NK-92 treated with Interleukin-12 subunit alpha and Interleukin-12 subunit beta, amount 100 ng/mL, for 24 hours (cell line): ENCODE results near the gene NLRX1.
"Not testable (repeated sequence)": the region's sequence is repeated elsewhere in the genome, so short reads cannot be mapped to it uniquely, and the experiment has no call there.

ENCODE experiments used
- DNase-seq: peaks from one replicate; lab custom pipeline; 2025; lab: John Stamatoyannopoulos, UW

The NLRX1 gene

DNA sequence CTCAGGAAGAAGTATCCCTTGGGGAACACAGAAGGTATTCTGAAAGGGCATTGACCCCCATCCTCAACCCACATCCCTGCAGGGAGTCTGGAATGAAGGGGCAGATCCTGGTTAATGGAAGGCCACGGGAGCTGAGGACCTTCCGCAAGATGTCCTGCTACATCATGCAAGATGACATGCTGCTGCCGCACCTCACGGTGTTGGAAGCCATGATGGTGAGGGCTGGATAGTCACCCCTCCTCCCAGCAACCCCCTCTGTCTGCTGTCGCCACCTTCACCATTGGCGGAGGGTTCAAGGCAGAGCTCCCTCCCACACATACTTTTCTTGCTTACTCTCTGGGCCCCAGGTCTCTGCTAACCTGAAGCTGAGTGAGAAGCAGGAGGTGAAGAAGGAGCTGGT is 14.3 kb upstream of the NLRX1 start:
- DNase-seq: no peak

DNA sequence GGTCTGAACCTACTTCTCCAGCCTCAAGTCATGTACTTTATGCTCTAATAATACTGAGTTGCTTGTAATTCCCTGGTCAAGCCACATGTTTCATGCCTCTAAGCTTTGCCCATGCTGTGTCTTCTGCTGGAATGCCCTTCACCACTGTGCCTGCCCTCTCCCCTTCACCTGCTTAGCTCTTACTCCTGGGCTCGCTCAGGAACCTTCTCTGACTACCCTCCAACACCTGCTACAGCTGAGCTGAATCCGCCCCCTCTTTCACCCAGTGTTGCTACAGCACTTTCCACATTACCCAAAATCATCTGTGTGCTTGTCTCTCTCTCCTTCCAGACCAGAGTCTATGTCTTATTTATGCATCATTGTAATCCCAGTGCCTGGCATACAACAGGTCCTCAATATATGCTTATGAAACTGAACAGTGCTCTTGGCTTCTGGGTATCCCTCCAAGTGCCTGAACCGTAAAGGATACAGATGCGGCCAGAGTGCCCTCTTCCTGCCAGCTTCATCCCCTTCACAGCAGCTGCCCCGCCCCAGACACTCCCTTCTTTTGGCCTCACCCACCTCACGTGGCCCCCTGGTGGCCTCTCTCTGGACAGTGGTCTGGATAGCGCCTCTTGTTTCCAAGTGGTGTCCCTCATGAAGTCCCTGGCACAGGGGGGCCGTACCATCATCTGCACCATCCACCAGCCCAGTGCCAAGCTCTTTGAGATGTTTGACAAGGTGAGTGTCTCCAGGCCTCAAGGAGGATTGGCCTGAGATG is 12.6 kb upstream of the NLRX1 start:
- DNase-seq: no peak

DNA sequence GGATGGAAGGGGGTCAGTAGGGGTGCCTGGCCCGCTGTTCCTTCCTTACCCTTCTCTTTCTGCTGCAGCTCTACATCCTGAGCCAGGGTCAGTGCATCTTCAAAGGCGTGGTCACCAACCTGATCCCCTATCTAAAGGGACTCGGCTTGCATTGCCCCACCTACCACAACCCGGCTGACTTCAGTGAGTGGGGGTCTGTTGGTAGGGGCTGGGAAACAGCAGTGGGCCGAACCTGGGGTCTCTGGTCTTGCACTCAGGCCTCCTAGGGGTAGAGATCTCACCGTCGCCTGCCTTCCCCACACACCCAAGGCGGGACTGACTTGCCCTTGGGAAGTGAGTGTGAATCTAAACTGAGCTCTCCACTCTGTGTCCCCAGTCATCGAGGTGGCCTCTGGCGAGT is 12.0 kb upstream of the NLRX1 start:
- no peak for DNase-seq

DNA sequence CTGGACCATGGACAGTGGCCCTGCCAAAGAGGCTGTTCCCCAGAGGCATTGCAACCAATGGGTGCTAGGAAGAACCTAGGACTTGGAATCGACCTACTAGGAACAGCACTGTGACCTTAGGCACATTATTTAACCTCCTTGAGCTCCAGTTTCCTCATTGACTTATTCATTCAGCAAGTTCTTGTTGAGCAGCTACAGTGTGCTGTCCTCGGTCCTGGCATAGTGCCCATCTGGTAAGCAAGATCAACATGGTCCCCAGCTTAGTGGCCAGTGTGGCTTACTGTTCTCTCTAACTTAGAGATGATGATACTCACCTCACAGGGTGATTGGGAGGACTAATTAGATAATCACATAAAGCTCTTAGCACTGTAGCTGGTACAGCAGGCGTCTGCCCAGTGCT is 11.5 kb upstream of the NLRX1 start:
- no peak for DNase-seq

DNA sequence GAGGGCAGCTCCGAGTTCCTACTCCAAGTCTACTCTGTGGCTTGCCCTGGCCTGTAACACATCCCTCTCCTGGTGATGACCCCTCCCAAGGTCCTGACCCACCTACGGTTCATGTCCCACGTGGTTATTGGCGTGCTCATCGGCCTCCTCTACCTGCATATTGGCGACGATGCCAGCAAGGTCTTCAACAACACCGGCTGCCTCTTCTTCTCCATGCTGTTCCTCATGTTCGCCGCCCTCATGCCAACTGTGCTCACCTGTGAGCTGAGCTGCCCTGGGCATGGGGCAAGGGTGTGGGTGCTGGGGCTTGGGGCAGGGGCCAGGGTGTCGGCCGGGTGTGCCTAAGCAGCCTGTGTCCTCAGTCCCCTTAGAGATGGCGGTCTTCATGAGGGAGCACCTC is 10.1 kb upstream of the NLRX1 start:
- no peak for DNase-seq

DNA sequence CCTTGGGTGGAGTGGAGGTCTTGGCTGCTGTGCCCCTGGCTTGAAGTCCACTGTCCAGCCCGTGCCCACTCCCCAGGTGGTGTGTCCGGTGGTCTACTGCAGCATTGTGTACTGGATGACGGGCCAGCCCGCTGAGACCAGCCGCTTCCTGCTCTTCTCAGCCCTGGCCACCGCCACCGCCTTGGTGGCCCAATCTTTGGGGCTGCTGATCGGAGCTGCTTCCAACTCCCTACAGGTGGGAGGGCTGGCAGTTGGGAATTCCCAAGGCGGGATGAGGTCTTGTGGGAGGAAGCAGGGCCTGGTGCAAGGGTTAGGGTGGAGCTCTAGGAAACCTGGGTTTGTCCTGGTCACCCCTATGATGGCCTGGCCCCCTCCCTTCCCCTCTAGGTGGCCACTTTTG is 8.4 kb upstream of the NLRX1 start:
- DNase-seq: no peak

DNA sequence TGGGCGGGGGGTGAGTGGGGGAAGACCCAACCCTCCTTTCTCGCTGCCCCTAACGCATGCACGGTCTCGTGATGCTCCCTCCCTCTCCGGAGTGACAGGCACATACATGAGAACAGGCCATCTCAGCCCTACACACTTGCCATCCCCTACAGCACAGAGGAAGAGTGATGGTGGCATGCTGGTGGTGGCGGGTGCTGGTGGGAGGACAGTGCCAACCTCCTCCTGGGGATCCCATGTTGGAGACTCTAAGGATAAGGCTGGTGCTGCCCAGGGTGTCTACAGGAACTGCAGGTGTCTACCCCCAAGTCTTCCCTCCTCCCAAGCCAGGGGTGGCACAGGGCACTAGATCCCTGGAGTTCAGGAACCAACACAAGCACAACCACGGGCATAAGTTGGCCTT is 6.7 kb upstream of the NLRX1 start:
- DNase-seq: no peak

DNA sequence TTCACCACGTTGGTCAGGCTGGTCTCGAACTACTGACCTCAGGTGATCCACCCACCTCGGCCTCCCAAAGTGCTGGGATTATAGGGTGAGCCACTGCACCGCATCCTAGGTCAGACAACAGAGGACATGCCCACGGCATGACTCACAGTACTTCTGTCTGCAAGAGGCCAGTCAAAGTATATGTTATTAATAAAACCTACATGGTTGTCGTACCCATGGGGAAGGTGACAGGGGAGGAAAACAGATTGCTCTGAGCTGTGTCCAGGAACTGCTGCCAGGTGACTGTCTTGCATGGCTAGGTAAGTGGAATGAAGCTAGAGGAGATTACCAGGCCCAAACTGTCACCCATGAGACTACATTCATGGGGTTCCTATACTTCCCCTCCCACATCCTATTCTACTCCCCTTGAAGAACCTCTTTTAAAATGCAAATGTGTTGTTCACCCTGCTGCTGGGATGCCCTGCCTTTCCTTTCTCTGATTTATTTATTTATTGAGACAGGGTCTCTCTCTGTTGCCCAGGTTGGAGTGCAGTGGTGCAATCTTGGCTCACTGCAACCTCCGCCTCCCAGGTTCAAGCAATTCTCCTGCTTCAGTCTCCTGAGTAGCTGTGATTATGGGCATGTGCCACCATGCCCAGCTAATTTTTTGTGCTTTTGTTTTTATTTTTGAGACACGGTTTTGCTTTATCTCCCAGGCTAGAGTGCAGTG is 2.0 kb upstream of the NLRX1 start:
- DNase-seq: no peak

DNA sequence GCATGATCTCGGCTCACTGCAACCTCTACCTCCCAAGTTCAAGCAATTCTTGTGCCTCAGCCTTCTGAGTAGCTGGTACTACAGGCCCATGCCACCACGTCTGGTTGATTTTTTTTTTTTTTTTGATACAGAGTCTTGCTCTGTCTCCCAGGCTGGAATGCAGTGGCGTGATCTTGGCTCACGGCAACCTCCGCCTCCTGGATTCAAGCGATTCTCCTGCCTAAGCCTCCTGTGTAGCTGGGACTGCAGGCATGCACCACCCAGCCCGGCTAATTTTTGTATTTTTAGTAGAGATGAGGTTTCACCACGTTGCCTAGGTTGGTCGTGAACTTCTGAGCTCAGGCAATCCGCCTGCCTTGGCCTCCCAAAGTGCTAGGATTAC is 1.5 kb upstream of the NLRX1 start:
- DNase-seq: not testable (repeated sequence)

DNA sequence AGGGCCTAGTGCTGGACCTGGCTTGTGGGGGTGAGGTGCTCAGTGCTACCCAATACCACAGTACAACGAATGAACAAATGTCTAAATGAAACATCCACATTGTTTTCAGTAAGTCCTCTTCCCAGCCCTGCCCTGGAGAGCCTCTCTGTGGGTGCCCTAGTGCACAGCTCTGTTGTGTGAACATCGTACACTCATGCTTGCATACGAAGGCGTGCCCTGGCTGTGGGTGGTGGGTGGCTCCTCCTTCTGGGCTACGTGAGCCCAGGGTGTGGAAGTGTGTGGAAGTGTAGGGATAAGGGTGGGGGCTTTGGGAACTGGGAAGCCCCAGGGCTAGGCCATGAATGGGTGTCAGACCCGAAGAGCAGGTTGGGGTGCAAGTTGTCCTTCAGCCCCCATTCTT is 592 bp upstream of the NLRX1 start:
- DNase-seq: no peak

DNA sequence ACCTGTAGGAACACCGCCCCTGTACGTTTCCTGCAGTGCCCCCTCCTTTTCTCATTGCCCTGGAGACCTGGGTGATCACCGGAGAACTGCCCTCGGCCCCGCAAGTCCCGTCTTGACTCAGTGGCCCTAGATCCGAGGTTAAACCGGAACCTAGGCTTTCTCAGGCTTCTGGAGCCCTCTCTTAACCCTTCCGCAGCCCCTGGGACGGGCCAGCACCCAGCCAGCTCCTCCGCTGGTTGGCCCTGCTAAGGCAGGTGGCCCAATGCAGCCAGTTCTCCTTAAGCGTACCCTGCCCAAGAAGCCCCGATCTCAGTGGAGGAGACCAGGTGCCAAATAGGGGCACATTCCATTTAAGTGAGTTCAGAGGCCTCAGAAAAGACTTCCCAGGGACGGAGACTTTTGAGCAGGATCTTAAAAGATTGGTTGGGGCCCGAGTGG is 776 bp downstream of the NLRX1 start:
- no peak for DNase-seq

DNA sequence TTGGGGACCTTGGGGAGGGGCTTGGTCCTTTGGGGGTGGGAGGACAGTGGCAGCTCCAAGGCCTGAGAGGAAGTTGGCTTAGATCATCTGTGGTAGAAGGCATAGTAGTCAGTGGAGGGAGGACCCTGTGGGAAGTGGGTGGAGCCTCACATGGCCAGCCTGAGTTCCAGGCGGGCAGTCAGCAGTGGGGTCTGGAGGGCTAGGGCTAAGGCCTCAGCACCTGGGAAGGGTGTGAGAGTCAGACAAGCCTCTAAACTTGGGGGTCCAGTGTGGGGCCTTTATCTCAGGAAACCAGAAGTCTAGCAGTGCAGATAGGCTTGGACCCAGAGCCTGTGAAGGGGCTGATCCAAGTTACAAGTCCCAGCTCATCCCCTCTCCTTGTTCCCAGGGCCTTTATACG is 4.0 kb downstream of the NLRX1 start:
- DNase-seq: no peak

DNA sequence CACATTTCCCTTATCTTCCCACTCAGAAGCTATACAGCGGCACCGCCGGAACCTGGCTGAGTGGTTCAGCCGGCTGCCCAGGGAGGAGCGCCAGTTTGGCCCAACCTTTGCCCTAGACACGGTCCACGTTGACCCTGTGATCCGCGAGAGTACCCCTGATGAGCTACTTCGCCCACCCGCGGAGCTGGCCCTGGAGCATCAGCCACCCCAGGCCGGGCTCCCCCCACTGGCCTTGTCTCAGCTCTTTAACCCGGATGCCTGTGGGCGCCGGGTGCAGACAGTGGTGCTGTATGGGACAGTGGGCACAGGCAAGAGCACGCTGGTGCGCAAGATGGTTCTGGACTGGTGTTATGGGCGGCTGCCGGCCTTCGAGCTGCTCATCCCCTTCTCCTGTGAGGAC is 4.9 kb downstream of the NLRX1 start:
- no peak for DNase-seq

DNA sequence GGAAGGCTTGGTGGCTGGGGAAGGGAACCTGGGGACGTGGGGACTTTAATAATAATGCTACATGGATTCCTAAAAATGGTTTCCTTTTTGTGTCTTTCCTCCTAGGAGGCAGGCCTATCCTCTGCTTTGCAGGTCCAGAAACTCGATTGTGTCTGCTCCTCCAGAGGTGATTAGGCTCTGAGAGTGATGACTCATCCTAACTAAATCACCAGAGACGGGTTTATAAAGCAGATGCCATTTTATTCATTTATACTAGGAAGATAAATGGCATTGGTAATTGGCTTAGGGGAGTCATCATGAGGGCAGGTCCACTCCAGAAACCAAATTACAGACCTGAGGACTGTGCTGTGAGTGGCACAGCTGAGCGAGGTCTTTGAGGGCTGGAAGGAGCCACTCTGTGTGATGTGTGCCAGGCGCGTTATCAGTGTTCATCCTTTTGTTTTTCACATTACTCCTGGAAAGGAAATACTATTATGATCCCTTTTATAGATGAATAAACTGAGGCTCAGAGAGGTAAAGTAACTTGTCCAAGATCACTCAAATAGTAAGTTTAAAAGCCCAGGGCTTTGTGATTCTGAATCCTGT is 7.1 kb downstream of the NLRX1 start:
- DNase-seq: no peak

DNA sequence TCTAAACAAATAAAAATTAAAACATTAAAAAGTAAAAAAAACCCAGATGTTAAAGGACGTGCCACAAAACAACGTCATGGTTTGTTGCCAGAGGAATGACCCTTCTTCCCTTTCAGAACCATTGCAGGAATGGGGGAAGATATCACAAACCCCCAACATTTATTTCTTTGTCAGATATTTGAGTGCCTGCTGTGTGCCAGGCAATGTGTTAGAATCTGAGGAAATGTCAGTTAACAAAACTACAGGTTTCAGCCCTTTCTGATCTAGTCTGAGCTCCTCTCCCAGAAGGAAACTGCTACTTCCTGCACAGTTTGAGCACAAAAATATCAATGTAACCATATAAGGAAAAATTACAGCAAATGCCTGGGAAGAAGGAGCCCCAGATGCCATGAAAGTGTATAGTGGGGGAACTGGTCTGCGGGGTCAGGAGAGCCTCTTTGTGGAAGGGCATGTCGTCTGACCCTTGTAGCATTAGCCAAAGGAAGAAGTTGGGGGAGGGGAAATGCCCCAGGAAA is 9.7 kb downstream of the NLRX1 start:
- DNase-seq: no peak

DNA sequence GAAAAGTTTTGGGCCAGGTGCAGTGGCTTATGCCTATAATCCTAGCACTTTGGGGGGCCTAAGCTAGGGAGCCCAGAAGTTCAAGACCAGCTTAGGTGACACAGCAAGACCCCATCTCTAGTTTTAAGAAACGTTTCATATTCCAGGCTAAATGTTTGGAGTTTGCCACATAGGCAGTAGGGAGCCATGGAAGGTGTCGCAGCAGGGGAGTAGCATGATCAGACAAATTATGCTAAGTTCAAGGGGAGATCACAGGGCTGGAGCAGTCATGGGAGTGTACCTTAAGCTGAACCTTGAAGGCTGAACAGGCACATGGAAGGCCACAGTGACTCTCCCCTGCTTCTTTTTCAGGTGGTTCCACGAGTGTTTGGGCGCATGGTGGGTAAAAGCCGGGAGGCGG is 10.8 kb downstream of the NLRX1 start:
- DNase-seq: no peak

DNA sequence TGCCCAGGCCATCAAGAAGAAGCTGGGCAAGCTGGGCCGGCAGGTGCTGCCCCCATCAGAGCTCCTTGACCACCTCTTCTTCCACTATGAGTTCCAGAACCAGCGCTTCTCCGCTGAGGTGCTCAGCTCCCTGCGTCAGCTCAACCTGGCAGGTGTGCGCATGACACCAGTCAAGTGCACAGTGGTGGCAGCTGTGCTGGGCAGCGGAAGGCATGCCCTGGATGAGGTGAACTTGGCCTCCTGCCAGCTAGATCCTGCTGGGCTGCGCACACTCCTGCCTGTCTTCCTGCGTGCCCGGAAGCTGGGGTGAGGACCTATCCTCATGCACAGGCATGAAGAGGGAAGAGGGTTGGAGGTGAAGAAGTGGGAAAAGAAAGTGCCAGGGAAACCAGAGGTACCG is 11.5 kb downstream of the NLRX1 start:
- DNase-seq: no peak

DNA sequence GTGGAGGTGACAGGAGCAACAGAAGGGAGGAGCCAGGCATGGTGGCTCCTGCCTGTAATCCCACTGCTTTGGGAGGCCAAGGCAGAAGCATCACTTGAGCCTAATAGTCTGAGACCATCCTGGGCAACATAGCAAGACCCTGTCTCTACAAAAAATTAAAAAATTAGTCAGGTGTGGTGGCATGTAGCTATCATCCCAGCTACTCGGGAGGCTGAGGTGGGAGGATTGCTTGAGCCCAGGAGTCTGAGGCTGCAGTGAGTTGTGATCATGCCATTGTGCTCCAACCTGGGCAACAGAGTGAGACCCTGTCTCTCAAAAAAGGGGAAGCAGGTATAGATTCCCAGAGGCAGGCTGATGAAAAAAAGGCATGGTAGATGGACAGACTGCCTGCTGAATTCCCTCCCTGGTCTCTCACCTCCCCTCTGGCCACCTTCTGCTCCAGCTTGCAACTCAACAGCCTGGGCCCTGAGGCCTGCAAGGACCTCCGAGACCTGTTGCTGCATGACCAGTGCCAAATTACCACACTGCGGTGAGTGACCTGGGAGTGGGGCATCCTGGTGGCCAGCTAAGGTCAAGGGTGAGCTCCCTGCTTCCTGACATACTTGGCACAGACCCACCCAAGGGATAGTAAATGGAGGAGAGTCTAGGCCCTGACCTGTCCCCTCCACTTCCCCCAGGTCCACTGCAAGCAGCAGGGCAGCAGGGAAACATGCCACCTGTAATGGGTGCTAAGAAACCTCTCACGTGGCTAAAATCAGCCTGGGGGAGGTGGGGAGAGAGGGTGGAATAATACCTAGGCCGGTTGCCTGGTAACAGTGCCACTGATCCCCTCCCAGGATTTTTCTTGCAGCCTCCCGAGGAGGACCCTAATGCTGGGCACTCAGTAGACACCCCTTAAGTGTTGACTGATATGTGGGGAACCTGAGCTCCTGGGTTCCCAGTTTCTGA is 12.5 kb downstream of the NLRX1 start:
- no peak for DNase-seq

DNA sequence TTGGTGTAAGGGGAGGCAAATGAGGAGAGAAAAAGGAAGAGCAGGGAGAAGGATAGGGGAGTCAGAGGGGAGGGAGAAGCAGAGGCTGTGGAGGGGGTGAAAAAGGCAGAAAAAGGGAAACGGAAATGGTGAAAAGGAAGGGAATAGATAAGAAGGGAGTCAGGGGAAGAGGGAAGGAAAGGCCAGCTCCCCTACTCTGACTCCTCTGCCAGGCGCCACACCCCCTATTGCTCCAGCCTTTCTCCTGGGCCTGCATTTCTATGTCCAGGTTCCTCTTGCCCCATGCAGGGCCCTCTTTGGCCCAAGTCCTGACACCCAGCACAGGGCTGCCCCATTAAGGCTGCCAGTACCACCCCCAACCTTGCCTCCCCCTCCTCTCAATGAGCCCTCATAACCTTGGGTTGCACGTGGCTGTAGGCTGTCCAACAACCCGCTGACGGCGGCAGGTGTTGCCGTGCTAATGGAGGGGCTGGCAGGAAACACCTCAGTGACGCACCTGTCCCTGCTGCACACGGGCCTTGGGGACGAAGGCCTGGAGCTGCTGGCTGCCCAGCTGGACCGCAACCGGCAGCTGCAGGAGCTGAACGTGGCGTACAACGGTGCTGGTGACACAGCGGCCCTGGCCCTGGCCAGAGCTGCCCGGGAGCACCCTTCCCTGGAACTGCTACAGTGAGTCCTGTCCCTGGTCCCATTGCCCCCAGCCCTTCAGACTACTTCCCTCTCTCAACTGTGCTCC is 13.3 kb downstream of the NLRX1 start:
- DNase-seq: no peak

DNA sequence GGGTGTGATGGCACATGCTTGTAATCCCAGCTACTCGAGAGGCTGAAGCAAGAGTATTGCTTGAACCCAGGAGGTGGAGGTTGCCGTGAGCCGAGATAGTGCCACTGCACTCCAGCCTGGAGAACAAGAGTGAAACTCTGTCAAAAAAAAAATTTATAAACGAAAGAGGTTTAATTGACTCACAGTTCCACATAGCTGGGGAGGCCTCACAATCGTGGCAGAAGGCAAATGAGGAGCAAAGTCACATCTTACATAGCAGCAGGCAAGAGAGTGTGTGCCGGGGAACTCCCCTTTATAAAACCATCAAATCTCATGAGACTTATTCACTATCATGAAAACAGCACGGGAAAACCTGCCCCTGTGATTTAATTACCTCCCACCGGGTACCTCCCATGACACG is 15.9 kb downstream of the NLRX1 start:
- DNase-seq: not testable (repeated sequence)

DNA sequence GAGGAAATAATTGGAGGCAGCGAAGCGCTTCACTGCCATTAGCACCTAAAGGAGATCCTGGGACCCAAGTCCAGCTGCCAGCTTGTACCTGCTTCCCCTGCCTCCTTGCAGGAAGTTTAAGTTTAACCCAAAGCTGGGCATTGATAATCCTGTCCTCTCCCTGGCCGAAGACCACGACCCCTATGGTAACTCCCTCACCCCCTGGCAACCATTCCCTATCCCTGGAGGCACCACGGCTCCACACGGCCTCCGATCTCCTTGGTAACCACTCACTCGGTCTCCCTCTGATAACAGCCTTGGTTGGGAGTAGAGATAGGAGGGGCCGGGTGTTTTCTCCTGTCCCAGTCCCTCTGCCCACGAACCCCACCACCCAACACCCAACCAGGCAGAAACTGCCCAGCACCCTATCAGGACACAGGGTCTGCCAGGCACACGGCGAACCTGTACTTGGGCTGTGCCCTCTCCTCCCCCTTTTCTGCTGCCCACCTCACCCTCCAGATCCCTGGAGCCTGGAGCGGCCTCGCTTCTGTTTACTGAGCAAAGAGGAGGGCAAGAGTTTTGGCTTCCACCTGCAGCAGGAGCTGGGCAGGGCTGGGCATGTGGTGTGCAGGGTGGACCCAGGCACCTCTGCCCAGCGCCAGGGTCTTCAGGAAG is 17.6 kb downstream of the NLRX1 start:
- DNase-seq: no peak
